T-helper 2 cell treated with Interferon-gamma antibody and Interleukin-4, amounts not matched to agents 5 μg/mL and 100 μg/mL, for 36 hours (primary cell): Measurements from ENCODE around the gene TRIAP1.

ENCODE experiments used
- DNase-seq: peaks from one replicate; pipeline ENCODE4 v3.0.0; 2021; ENCODE audit warnings: low spot score
- H3K27ac Mint-ChIP-seq: one replicate; pipeline ENCODE4 v1.8.0; 2021; ENCODE audit warnings: mild to moderate bottlenecking, mixed read lengths
- H3K27me3 Mint-ChIP-seq: one replicate; pipeline ENCODE4 v1.8.0; 2021; ENCODE audit warnings: low read depth, mixed read lengths
- H3K36me3 Mint-ChIP-seq: one replicate; pipeline ENCODE4 v1.8.0; 2021; ENCODE audit warnings: low read depth, mixed read lengths
- H3K4me1 Mint-ChIP-seq: one replicate; pipeline ENCODE4 v1.8.0; 2021; ENCODE audit warnings: low read depth, mixed read lengths
- H3K4me3 Mint-ChIP-seq: one replicate; pipeline ENCODE4 v1.8.0; 2022; ENCODE audit warnings: mild to moderate bottlenecking, moderate library complexity, mixed read lengths
- H3K9me3 Mint-ChIP-seq: one replicate; pipeline ENCODE4 v1.8.0; 2021; ENCODE audit warnings: mixed read lengths

Gene TRIAP1

GRCh38 chr12:120475643-120476042 lies 29.5 kb upstream of the TRIAP1 start:
- Mint-ChIP-seq H3K27me3 (peaks cover 3% of the 10 kb centered on the region), H3K4me1 (peaks cover 20% of the 10 kb centered on the region), H3K4me3 (no peak overlapping the region), H3K9me3 (no peaks in the 10 kb centered on the region), H3K36me3 (no peaks in the 10 kb centered on the region), H3K27ac (no peak overlapping the region)
- DNase-seq, result no peak

- Mint-ChIP-seq H3K9me3 (no peaks in the 10 kb centered on the region), H3K4me1 (peaks cover 14% of the 10 kb centered on the region), H3K27ac (no peak overlapping the region), H3K4me3 (no peak overlapping the region), H3K27me3 (peaks cover 3% of the 10 kb centered on the region), H3K36me3 (peaks cover 2% of the 10 kb centered on the region)
- no peak for DNase-seq
Measured at GRCh38 chr12:120474616-120474960, 28.4 kb upstream of the TRIAP1 start.

- Mint-ChIP-seq H3K36me3 (peaks cover 2% of the 10 kb centered on the region), H3K27me3 (peaks cover 3% of the 10 kb centered on the region), H3K4me1 (peaks cover 12% of the 10 kb centered on the region), H3K27ac (no peak overlapping the region), H3K4me3 (no peak overlapping the region), H3K9me3 (no peaks in the 10 kb centered on the region)
- DNase-seq, result no peak
Measured at GRCh38 chr12:120473807-120474615, 27.8 kb upstream of the TRIAP1 start.

DNA sequence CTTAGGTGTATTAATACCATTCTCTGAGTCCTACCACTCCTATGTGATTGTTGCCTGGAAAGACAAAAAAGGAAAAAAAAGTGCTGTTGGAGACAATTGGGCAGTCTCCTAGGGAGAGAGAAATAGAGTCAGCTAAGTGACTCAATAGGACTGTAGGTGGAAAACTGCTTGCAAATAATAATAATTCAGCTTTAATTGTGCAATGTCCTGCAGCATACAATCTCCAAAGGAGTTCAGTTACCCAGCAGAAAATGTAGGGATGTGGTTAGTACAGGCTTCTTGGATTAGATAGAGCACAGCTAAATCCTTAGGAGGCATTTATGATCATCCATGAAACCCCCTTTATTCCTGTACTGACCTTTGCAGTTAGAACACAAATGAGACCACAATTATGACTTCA lies 26.3 kb upstream of the TRIAP1 start:
- no peak overlapping the region for H3K4me3 Mint-ChIP-seq
- peaks cover 11% of the 10 kb centered on the region for H3K36me3 Mint-ChIP-seq
- H3K4me1 Mint-ChIP-seq, result peaks cover 17% of the 10 kb centered on the region
- DNase-seq, result no peak
- H3K27me3 Mint-ChIP-seq, result peaks cover 3% of the 10 kb centered on the region
- H3K9me3 Mint-ChIP-seq, result no peaks in the 10 kb centered on the region
- no peak overlapping the region for H3K27ac Mint-ChIP-seq

DNA sequence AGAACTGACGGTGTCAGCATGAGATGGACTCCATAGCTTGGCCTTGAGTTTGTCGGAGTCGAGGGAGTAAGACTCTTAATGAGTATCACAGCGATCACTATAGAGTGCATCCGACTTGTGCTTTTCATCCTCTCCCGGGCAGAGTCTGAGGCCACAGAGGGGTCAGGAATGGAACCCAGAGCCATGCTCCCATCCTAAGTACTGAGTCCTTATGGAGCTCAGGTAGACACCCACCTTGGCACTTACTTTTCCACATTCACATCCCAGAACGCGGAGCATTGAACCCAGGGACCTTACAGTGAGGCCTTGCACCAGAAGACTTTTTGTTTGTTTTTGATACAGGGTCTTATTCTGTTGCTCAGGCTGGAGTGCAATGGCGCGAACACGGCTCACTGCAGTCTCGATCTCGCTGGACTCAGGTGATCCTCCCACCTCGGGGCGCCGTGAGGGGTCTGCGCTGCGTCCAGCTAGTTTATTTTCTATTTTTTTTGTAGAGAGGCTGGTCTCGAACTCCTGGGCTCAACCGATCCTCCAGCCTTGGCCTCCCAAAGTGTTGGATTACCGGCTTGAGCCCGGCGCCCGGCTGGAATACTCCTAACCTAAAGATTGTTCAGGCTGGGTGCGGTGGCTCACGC lies 24.1 kb upstream of the TRIAP1 start:
- Mint-ChIP-seq H3K27ac (peak overlapping the region; percentile 78), H3K9me3 (no peaks in the 10 kb centered on the region), H3K4me1 (peaks cover 25% of the 10 kb centered on the region), H3K4me3 (peak overlapping the region; percentile 97), H3K27me3 (no peaks in the 10 kb centered on the region), H3K36me3 (peaks cover 24% of the 10 kb centered on the region)
- no peak for DNase-seq

DNA sequence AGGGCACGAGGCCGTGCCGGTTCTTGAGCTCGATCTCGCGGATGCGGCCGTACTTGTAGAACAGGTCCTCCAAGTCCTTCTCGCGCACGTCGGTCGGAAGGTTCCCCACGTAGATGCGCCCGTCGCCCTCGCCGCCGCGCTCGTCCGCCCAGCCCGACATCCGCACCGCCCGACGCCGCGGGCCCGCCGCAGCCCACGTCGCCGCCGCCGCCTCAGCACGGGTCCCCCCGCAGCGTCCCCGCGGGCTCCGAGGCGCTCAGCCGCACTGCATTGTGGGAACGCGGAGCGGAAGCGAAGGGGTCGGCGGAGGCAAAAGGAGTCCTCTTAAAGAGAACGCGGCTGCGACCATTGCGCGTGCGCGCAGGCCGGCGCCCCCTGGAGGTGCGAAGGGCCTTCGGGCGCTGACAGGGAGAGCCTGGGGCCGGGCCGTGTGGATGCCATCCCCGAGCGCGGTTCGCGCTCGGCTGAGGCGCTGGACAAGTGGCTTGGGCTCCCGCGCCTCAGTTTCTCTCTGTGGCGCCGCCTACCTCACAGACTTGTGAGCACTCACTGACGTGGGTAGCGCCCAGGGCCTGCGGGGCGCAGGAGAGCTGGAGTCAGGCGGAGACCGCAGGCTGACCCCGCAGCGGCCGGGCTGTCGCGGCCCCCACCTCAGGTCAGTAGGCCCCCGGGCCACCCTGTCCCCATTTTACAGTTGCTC lies 23.4 kb upstream of the TRIAP1 start, which contains the start of gene SRSF9:
Gene SRSF9 (minus strand): TSS at position 299 of the 700 bp plus-strand sequence. CDS start 139 bp downstream, at position 160.
- Mint-ChIP-seq H3K36me3 (peaks cover 27% of the 10 kb centered on the region), H3K9me3 (no peaks in the 10 kb centered on the region), H3K4me3 (peak within 1 kb of the TSS; percentile 97), H3K4me1 (peaks cover 22% of the 10 kb centered on the region), H3K27me3 (no peaks in the 10 kb centered on the region), H3K27ac (peak within 1 kb of the TSS; percentile 81)
- peak; percentile 98 for DNase-seq

- Mint-ChIP-seq H3K27ac (peak overlapping the region; percentile 81), H3K36me3 (peaks cover 33% of the 10 kb centered on the region), H3K27me3 (no peaks in the 10 kb centered on the region), H3K4me3 (peak overlapping the region; percentile 97), H3K9me3 (no peaks in the 10 kb centered on the region), H3K4me1 (peaks cover 22% of the 10 kb centered on the region)
- peak; percentile 12 for DNase-seq
Measured at GRCh38 chr12:120468821-120469449, 22.8 kb upstream of the TRIAP1 start.

GRCh38 chr12:120468325-120468820 lies 22.2 kb upstream of the TRIAP1 start:
- Mint-ChIP-seq H3K27ac (peak overlapping the region; percentile 79), H3K4me1 (peaks cover 20% of the 10 kb centered on the region), H3K9me3 (no peaks in the 10 kb centered on the region), H3K27me3 (no peaks in the 10 kb centered on the region), H3K36me3 (peaks cover 39% of the 10 kb centered on the region), H3K4me3 (peak overlapping the region; percentile 97)
- DNase-seq, result peak; percentile 30

- peaks cover 45% of the 10 kb centered on the region for H3K36me3 Mint-ChIP-seq
- H3K27me3 Mint-ChIP-seq, result no peaks in the 10 kb centered on the region
- no peaks in the 10 kb centered on the region for H3K9me3 Mint-ChIP-seq
- H3K4me1 Mint-ChIP-seq, result peaks cover 19% of the 10 kb centered on the region
- peak overlapping the region; percentile 42 for H3K27ac Mint-ChIP-seq
- H3K4me3 Mint-ChIP-seq, result peak overlapping the region; percentile 97
- no peak for DNase-seq
Measured at GRCh38 chr12:120467439-120467838, 21.3 kb upstream of the TRIAP1 start.

GRCh38 chr12:120466560-120467315 lies 20.6 kb upstream of the TRIAP1 start:
- Mint-ChIP-seq H3K27ac (no peak overlapping the region), H3K27me3 (no peaks in the 10 kb centered on the region), H3K4me3 (no peak overlapping the region), H3K4me1 (peaks cover 17% of the 10 kb centered on the region), H3K36me3 (peaks cover 49% of the 10 kb centered on the region), H3K9me3 (no peaks in the 10 kb centered on the region)
- peak; percentile 18 for DNase-seq

- Mint-ChIP-seq H3K4me3 (no peak overlapping the region), H3K36me3 (peaks cover 53% of the 10 kb centered on the region), H3K4me1 (peaks cover 14% of the 10 kb centered on the region)
Measured at GRCh38 chr12:120465756-120466155, 19.6 kb upstream of the TRIAP1 start.

GRCh38 chr12:120463712-120464111 lies 17.5 kb upstream of the TRIAP1 start:
- Mint-ChIP-seq H3K4me3 (no peak overlapping the region), H3K27ac (no peak overlapping the region), H3K4me1 (peaks cover 13% of the 10 kb centered on the region), H3K27me3 (no peaks in the 10 kb centered on the region), H3K36me3 (peaks cover 66% of the 10 kb centered on the region), H3K9me3 (no peaks in the 10 kb centered on the region)
- DNase-seq, result no peak

More at GRCh38 chr12:120465756-120466155, 19.6 kb upstream of the TRIAP1 start:
- DNase-seq, result no peak
- Mint-ChIP-seq H3K27me3 (no peaks in the 10 kb centered on the region), H3K9me3 (no peaks in the 10 kb centered on the region), H3K27ac (no peak overlapping the region)

DNA sequence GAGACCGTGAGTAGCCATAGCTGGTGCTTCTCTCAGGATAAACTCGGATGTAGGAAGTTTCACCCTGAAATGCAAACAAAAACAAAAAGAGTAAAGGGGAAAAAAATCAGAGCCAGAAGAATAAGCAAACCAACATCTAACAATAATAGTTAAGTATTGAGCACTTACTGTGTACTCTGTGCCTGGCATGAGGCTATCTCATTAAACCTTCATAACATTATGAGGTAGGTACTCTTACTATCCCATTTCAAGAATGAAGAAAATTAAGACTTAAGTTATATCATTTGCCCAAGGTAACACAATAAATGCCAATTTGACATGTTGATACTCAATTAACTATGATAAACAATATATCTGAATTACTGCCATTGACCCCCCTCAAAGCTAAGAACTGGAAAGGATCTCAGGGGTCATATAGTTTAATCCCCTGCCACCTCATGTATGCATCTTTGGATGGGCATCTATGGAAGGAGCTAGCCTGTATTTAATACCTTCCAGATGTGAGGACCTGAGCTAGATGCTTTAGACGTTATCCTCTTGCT lies 16.0 kb upstream of the TRIAP1 start:
- peaks cover 63% of the 10 kb centered on the region for H3K36me3 Mint-ChIP-seq
- H3K27me3 Mint-ChIP-seq, result no peaks in the 10 kb centered on the region
- H3K4me1 Mint-ChIP-seq, result peaks cover 6% of the 10 kb centered on the region
- H3K27ac Mint-ChIP-seq, result no peak overlapping the region
- DNase-seq, result no peak
- H3K4me3 Mint-ChIP-seq, result no peak overlapping the region
- no peaks in the 10 kb centered on the region for H3K9me3 Mint-ChIP-seq
